Testis (tissue), 3 donors: ENCODE results near the gene LRRK1. TPM values are rescaled to one million over a fixed set of nuclear protein-coding genes. Genes with fewer than 3 reads are reported as not detected.
A peak's percentile ranks its signal among the peaks of the same experiment; 100 is the strongest.

Experiments used
- DNase-seq: peaks from one replicate; pipeline ENCODE4 v3.0.0-alpha.2; 2019
- H3K27ac ChIP-seq, 2 donors: fragments of 200-600 bp; sonication (generic); one replicate each; pipeline ENCODE4 v1.5.1; 2019
- H3K27me3 ChIP-seq: fragments of 200-600 bp; sonication (generic); one replicate; pipeline ENCODE4 v1.5.1; 2019
- H3K36me3 ChIP-seq: fragments of 200-600 bp; sonication (generic); one replicate; pipeline ENCODE4 v1.5.1; 2017; ENCODE audit warnings: low read depth; ENCODE audit errors: missing control alignments
- H3K4me1 ChIP-seq: fragments of 200-600 bp; sonication (generic); one replicate; pipeline ENCODE4 v1.5.1; 2019
- H3K4me3 ChIP-seq, 2 donors: fragments of 200-600 bp; sonication (generic); one replicate each; pipeline ENCODE4 v1.5.1; 2017 to 2019
- H3K9me3 ChIP-seq: fragments of 200-600 bp; sonication (generic); one replicate; pipeline ENCODE4 v1.5.1; 2017
- CTCF ChIP-seq, 3 experiments: fragments of 450-650 bp in 2 of 3; fragments of 200-600 bp in 1 of 3; sonication (generic) in 1 of 3; IDR thresholded peaks; one replicate each; pipeline ENCODE4 v1.5.1; 2016 to 2019; ENCODE audit warnings: antibody characterized with exemption in 3 of 3, mild to moderate bottlenecking in 2 of 3, moderate library complexity in 1 of 3
- POLR2A ChIP-seq: fragments of 450-650 bp; IDR thresholded peaks from one replicate; pipeline ENCODE4 v1.6.1; 2017; ENCODE audit warnings: antibody characterized with exemption, mild to moderate bottlenecking, moderate library complexity
- WGBS, 2 donors: methylation state at CpG; one replicate each; pipeline ENCODE4 v1.1.5; 2018; 5-methylcytosine and 5-hydroxymethylcytosine counted together
- intact Hi-C: fragments of 100-400 bp; cut with DNase I; formaldehyde crosslinking; loops from one replicate; pipeline ENCODE4 v1.15.1; 2023; ENCODE audit warnings: low total_unique reads
- polyA plus RNA-seq: library from polyadenylated mRNA; stranded (reverse); fragments of 350-450 nt; fragmentation: Illumina TruSeq; extraction: RNeasy Lipid Tissue Mini Kit (QIAGEN cat#74804); gene quantifications from one replicate; pipeline ENCODE4 v1.2.3, GENCODE V29; 2014; ENCODE audit warnings: low read depth, low replicate concordance; ENCODE audit not compliant: insufficient read depth
- total RNA-seq, 2 donors: library from RNA; depleted of rRNA; stranded (reverse); fragments of >200 nt; gene quantifications; one replicate each; pipeline ENCODE4 v1.2.3, GENCODE V29; 2016

The LRRK1 gene
- total and polyA plus RNA-seq, 3 donors from 2014 or later = 18.8 to 24.6 (median 23.0) TPM

GRCh38 chr15:100900795-100901169, 18.4 kb upstream of the LRRK1 start:
- no peak for DNase-seq

GRCh38 chr15:100901296-100901695, 17.9 kb upstream of the LRRK1 start:
- TF ChIP-seq CTCF (IDR thresholded peaks at IDR 0.05) = no peak
- TF ChIP-seq POLR2A = no peak
- 37 to 65% methylated on average over 3 of the region's 3 CpGs for WGBS, 2 donors
- Histone ChIP-seq H3K9me3 (no peaks in the 10 kb centered on the region), H3K27me3 (no peaks in the 10 kb centered on the region), H3K36me3 (no peaks in the 10 kb centered on the region), H3K4me3 (no peak overlapping the region), H3K4me1 (peaks cover 27% of the 10 kb centered on the region), H3K27ac (no peak overlapping the region)
- intact Hi-C loops = no loop called here
- DNase-seq = no peak

More at GRCh38 chr15:100900795-100901169, 18.4 kb upstream of the LRRK1 start:
- WGBS, 2 donors = 48 to 62% methylated on average over 8 to 9 of the region's 9 CpGs
- no peak for TF ChIP-seq POLR2A
- no peak for TF ChIP-seq CTCF (IDR thresholded peaks at IDR 0.05)
- Histone ChIP-seq H3K4me1 (peaks cover 27% of the 10 kb centered on the region), H3K4me3 (no peak overlapping the region), H3K27ac (peak overlapping the region in 1 of 2 donors; percentile 16), H3K36me3 (no peaks in the 10 kb centered on the region), H3K27me3 (no peaks in the 10 kb centered on the region), H3K9me3 (no peaks in the 10 kb centered on the region)
- intact Hi-C loops = no loop called here

- DNase-seq = no peak
- H3K4me1 ChIP-seq = peaks cover 27% of the 10 kb centered on the region
- 46 to 64% methylated on average over 14 of the region's 14 CpGs for WGBS, 2 donors
- H3K9me3 ChIP-seq = no peaks in the 10 kb centered on the region
- no peaks in the 10 kb centered on the region for H3K36me3 ChIP-seq
- TF ChIP-seq POLR2A (no peak), CTCF (IDR thresholded peaks at IDR 0.05) (no peak)
- intact Hi-C loops = no loop called here
- no peak overlapping the region for H3K4me3 ChIP-seq
- H3K27ac ChIP-seq = peak overlapping the region in 1 of 2 donors; percentile 76
- H3K27me3 ChIP-seq = no peaks in the 10 kb centered on the region
Measured at GRCh38 chr15:100901702-100902435, 17.3 kb upstream of the LRRK1 start.

GRCh38 chr15:100902436-100903167, 16.6 kb upstream of the LRRK1 start:
- H3K4me1 ChIP-seq = peaks cover 27% of the 10 kb centered on the region
- intact Hi-C loops = no loop called here
- DNase-seq = peak; percentile 83
- no peaks in the 10 kb centered on the region for H3K27me3 ChIP-seq
- no peaks in the 10 kb centered on the region for H3K9me3 ChIP-seq
- TF ChIP-seq CTCF (IDR thresholded peaks at IDR 0.05) = no peak
- no peak for TF ChIP-seq POLR2A
- H3K27ac ChIP-seq = peak overlapping the region; percentile 32 to 76
- no peak overlapping the region for H3K4me3 ChIP-seq
- WGBS, 2 donors = 29 to 37% methylated on average over 19 to 22 of the region's 22 CpGs
- no peaks in the 10 kb centered on the region for H3K36me3 ChIP-seq
